ENCODE data around the gene NPW.
A peak's percentile ranks its signal among the peaks of the same experiment; 100 is the strongest.
"Not testable (repeated sequence)": the region's sequence is repeated elsewhere in the genome, so short reads cannot be mapped to it uniquely, and the experiment has no call there.

Gene NPW

GRCh38 chr16:2002406-2003230 lies 17.0 kb upstream of the NPW start:
- no peak for DNase-seq

DNA sequence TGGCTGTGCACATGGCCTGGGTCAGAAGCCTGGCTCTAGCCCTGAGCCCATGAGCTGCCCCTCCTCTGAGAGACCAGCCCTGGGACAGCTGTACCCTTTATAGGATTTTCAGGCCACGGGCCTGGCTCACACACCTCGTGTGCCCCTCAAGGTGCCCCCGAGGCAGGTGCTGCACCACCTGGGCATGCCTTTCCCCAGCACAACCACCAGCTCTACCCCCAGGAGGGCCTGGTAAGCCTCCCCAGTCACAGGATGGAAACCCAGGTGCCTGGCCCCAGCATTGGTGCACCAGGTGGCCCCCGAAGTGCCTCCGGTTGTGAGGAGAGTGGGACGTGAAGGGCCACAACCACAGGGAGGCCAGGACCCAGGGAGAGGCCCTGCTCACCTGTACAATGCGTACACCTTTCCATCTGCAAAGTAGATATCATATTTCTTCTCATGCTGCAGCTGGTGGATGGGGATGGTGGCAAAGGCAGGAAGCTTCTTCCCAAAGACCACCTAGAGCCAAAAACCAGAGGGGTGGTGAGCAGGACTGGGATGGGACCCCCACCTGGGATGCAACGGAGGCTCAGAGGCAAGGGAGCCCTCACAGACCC lies 16.3 kb upstream of the NPW start:
- no peak for DNase-seq

GRCh38 chr16:2003827-2004641 lies 15.6 kb upstream of the NPW start:
- peak; percentile 88 for DNase-seq

DNA sequence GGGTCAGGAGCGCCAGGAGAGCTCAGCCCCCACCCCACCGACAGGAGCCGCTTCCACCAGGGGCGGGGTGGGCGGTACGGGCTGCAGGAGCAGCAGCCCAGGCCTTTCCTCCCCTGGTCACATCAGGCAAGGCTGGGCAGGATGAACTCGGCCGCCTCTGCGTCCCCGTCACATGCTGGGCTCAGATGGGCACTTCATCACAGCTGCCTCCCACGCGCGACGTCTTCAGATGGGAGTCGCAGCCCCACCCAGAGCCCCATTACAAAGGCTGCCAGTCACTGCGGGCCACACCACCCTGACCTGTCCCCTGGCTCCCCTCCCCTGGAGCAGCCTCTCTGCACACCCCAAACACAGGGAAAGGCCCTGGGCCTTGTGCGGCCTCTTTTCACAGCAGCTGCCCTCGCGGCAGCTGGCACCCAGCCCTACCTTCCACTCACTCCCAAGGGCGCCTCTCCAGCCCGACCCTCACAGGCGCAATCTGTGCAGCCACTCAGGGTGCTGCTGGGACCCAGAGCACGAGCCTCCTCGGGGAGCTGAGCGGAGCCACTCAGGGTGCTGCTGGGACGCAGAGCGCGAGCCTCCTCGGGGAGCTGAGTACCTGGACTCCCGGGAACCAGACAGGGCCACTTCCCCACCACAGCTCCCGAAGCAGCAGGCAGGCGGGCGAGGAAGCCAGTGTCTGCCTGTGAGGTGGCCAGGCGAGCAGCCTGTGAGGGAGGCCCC lies 14.6 kb upstream of the NPW start:
- no peak for DNase-seq

DNA sequence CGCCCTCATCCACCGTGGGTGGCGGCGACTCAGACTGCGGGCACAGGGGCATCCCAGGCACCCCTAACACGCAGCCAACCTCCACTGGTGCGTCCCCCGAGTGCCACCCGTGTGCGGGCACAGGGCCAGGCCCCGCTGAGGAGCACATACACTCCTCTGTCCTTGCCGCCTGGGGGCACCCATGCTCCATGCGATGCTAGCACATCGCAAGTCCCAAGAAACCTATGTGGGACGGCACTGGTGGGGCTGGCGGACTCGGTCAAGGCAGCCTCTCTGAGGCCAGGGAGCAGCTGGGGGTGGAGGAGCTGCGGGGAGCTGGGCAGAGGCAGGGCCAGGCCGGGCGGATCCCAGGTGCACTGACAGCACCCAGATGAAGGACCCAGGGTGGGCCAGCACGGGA lies 13.9 kb upstream of the NPW start:
- DNase-seq: peak; percentile 40

GRCh38 chr16:2006317-2006716 lies 13.3 kb upstream of the NPW start:
- no peak for DNase-seq

DNA sequence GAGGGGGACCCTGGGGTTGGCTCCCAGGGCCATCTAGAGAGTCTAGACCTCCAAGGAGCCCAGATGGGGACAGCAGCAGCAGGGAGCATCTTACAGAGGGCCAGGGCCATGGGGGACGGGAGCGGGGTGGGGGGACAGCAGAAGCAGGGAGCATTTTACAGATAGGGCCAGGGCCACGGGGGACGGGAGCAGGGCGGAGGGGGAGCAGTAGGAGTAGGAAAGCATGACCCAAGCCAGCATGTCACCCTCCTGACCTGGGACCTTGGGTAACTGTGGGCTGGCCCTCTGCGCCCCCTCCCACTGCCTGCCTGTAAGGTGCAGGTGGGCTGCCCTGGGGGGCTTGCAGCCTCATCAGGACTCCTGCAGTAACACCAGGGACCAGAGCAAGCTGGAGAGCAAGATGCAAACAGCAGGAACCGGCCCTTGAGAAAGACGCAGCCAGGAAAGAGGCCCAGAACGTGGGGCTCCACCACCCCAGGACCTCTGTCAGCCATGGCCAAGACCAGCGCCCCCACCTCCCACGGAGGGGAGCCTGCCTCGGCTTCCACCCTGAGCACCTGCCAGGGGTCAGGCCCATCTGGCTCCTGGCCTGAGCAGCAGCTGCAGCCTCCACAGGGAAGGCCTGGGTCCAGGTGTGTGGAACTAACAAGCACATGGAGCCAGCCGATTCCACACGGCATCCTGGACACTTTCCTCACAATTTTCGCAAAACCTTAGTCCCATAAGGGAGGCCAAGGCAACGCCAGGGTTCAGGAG lies 12.3 kb upstream of the NPW start:
- no peak for DNase-seq

DNA sequence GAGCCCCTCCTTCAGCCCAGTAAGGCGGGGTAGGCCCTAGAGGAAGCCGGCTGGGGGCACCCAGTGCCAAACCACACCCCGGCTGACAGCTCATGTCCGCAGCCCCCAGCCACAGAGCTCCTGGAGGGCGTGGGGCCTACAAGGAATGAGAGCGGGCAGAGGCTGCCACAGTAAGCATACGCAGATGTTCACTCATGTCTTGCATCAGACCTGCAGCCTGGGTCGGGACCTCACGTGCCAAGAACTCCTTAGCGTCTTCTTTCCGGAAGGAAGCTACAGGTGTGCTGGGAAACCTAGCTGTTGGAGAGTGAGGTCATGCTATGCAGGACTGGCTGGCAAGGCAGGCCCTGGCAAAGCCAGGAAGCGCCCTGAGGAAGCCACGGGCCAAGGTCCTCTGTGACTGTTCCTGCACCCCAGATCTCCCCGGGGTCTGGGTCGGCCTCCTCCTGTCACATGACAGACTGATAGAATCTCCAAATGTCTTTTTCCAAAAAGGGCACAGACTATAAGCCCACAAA lies 11.5 kb upstream of the NPW start:
- no peak for DNase-seq

DNA sequence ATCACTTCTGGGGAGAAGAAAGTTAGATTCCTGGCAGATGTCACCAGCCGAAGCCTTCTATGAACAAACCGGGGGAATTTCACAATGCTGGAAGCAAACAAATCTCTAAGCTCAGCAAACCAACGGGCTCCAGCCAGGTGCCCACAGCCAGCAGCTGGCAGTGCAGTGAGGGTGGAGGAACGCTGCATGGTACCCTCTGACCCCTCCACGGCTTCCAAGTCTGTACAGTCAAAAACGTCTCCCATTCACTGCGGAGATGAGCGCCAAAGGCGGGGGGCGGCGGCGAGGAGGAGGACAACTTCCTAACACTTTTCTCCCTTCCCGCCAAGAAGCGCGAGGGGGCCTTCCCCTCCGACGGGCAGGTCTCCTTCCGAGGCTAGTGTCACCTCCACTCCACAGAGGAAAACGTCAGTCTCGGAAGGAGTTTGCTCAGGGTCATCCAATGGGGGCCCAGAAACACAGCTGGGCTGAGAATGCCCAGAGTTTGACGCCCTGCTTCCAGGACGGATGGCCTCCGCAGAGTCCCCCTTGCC lies 10.9 kb upstream of the NPW start:
- no peak for DNase-seq

- DNase-seq: no peak
Observed at GRCh38 chr16:2009164-2009711, 10.3 kb upstream of the NPW start.

DNA sequence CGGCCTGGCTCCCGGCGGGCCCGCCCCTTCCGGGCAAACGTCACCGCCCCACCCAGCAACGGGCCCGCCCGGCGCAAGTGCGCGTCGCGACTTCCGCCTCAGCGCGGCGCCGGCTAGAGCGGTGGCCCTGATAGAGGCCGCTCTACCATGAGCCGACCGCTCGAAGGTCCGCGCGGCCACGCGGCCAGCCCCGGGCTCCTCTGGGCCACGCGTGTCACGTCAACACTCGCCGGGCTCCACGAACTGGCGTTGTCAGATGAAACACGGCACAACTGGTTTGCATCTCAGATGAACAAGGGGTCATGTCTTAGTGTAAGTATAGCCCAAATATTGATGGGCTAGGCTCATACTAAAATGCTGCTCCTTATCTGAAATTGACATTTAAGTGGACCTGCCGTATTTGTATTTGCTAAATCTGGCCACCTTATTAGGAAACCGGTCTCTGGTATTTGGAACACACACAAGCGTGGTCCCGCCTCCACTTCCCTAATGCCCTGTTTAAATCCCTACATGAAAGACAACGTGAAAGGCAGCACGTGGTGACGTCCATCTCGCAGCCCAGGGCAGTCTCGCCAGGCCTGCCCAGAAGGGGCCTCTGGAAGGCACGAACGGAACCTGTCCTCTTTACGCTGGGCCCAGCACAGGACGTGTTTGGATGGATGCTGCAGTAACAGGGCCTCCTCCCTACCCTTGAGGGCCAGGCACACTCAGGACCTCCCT lies 9.6 kb upstream of the NPW start, which contains the start of gene ZNF598:
Gene ZNF598 (minus strand): TSS at position 31 of the 720 bp plus-strand sequence.
- DNase-seq: peak; percentile 59

GRCh38 chr16:2011726-2012125 lies 7.9 kb upstream of the NPW start:
- not testable (repeated sequence) for DNase-seq

DNA sequence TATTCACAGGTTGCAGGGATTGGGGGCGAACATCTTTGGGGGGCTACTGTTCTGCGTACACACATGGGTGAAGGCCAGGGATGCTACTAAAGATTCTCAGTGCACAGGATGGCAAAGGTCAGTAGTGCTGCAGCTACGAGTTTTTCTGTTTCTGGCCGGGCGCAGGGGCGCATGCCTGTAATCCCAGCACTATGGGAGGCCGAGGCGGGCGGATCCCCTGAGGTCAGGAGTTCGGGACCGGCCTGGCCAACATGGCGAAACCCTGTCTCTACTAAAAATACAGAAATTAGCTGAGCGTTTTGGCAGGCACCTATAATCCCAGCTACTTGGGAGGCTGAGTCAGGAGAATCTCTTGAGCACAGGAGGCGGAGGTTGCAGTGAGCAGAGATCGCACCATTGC lies 6.1 kb upstream of the NPW start:
- DNase-seq: no peak

DNA sequence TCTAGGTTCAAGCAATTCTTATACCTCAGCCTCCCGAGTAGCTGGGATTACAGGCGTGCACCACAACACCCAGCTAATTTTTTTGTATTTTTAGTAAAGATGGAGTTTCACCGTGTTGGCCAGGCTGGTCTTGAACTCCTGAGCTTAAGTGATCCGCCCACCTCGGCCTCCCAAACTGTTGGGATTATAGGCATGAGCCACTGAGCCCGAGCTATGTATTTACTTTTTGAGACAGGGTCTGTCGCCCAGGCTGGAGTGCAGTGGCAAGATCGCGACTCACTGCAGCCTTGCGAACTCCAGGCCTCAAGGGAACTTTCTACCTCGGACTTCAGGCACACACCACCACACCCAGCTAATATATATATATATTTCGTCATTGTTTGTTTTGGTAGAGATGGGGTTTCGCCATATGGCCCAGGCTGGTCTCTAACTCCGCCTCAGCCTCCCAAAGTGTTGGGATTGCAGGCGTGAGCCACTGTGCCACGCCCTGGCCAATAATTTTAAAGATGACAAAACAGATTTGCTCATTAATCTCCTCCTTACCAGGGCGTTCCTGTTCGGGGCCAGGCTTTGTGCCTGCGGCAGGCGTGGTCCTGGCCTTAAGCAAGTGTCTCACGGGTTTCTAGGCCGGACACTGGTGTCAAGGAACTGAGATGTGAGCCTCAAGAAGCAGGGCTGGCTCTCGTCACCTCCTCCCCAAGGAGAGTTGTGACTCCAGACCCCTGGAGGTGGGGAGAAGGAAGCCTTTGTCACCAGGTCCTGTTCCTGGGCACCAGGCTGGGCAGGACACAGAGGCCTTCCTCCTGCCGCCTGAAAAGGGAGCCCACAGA lies 4.3 kb upstream of the NPW start:
- DNase-seq: no peak

DNA sequence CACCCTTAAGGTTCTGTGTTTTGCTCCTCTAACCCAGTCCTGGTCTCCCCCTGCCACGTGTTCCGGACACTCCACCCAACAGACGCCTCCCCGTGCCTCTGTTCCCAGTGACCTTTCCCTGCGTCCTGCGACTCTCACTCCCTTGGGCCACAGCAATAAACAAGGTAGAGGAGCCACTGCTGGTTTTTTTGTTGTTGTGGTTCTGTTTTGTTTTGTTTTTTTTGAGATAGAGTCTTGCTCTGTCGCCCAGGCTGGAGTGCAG lies 3.7 kb upstream of the NPW start:
- no peak for DNase-seq

GRCh38 chr16:2016407-2016922 lies 3.1 kb upstream of the NPW start:
- no peak for DNase-seq

DNA sequence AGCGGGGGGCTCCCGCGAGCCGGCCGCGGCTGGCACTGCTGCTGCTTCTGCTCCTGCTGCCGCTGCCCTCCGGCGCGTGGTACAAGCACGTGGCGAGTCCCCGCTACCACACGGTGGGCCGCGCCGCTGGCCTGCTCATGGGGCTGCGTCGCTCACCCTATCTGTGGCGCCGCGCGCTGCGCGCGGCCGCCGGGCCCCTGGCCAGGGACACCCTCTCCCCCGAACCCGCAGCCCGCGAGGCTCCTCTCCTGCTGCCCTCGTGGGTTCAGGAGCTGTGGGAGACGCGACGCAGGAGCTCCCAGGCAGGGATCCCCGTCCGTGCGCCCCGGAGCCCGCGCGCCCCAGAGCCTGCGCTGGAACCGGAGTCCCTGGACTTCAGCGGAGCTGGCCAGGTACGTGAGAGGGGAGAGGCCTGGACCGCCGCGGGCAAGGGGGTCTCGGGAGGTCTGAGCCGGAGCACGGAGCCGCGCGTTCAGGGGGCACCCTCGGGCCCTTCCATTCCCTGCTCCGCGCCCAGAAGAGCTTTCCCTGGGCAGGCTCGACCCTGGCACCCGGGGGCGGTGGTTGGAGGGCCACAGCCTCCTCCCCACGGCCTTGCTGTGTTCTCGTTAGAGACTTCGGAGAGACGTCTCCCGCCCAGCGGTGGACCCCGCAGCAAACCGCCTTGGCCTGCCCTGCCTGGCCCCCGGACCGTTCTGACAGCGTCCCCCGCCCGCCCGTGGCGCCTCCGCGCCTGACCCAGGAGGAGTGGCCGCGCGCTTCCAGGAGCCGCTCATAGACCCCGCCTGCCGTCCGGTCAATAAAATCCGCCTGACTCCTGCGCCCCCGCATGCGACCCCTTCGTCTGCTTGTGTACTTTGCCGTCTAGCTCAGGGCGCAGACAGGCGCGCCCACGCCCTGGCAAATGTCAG lies 591 bp downstream of the NPW start:
- DNase-seq: no peak

DNA sequence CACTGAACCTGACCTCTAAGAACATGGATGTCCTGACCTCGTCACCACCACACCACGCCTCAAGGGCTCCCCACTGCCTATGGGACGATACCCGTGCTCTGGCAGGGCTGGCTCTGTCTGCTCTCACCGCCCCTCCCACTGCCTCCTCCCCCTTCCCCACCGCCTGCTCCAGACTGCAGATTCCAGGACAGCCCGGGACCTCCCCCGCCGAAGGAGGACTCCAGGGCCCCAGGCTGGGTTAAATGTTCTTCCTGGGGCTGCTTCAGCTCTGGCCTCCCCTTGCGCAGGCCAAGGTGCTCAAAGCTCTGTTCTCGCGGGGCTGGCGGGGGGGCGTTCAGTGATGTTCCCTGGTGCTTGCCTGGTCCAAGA lies 3.1 kb downstream of the NPW start:
- no peak for DNase-seq
